Tibial artery (tissue), 4 donors: ENCODE measurements around the gene SLC22A13.
"Not testable (repeated sequence)": the region's sequence is repeated elsewhere in the genome, so short reads cannot be mapped to it uniquely, and the experiment has no call there.

Source experiments
- DNase-seq, 2 donors: peaks; one replicate each; pipeline ENCODE4 v3.0.0-alpha.2; 2019
- H3K27ac ChIP-seq, 2 donors: fragments of 200-600 bp; sonication (generic) in 1 of 2; 1 replicate in 1 of 2; 2 replicates in 1 of 2; pipeline ENCODE4 v1.5.1; 2018 to 2019; ENCODE audit warnings: mild to moderate bottlenecking in 1 of 2
- H3K27me3 ChIP-seq, 2 donors: fragments of 200-600 bp; sonication (generic) in 1 of 2; one replicate each; pipeline versions ENCODE4 v1.5.1 to v1.6.0; 2016 to 2019
- H3K36me3 ChIP-seq, 3 donors: fragments of 200-600 bp; sonication (generic) in 2 of 3; one replicate each; pipeline ENCODE4 v1.5.1; 2016 to 2019; ENCODE audit warnings: mild to moderate bottlenecking in 2 of 3
- H3K4me1 ChIP-seq, 4 donors: fragments of 200-600 bp; sonication (generic) in 2 of 4; 1 replicate in 3 of 4; 2 replicates in 1 of 4; pipeline ENCODE4 v1.5.1; 2016 to 2019
- H3K4me3 ChIP-seq, 2 donors: fragments of 200-600 bp; sonication (generic) in 1 of 2; 1 replicate in 1 of 2; 2 replicates in 1 of 2; pipeline ENCODE4 v1.5.1; 2018 to 2019; ENCODE audit warnings: mild to moderate bottlenecking in 2 of 2
- H3K9me3 ChIP-seq, 3 donors: fragments of 200-600 bp; sonication (generic) in 1 of 3; one replicate each; pipeline ENCODE4 v1.5.1; 2016 to 2019
- intact Hi-C: fragments of 100-400 bp; cut with DNase I; formaldehyde crosslinking; loops from one replicate; pipeline ENCODE4 v1.15.0; 2023; ENCODE audit warnings: low total_unique reads
- TF ChIP-seq, protein P1 (sequence below), 2 experiments: fragments of 200-600 bp in 1 of 2; fragments of 450-650 bp in 1 of 2; IDR thresholded peaks; one replicate each; pipeline ENCODE4 v1.5.1; 2017 to 2019; ENCODE audit warnings: antibody characterized with exemption in 2 of 2, mild to moderate bottlenecking in 1 of 2, moderate library complexity in 1 of 2

SLC22A13 gene

DNA sequence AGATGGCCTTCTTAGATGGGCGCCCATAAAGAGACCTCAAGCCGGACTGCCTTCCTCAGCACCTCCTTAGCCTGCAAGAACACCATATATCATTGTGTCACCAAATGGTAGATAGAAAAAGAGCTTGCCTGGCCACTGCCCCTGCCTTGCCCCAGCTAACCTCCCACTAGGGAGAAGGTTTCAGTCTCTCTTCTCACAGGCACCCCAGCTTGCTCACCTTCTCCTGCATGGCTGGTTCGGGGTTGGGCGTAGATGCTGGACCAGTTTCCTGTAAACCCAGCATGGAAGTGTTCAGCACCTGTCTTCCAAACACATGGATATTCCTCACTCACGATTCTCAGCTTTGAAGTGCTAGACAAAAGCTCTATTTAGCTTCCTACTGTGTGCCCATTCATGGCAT, 13.2 kb downstream of the SLC22A13 start:
- H3K36me3 ChIP-seq, result peaks cover 9 to 31% (median 16%) of the 10 kb centered on the region in 3 donors
- TF ChIP-seq, protein P1, sequence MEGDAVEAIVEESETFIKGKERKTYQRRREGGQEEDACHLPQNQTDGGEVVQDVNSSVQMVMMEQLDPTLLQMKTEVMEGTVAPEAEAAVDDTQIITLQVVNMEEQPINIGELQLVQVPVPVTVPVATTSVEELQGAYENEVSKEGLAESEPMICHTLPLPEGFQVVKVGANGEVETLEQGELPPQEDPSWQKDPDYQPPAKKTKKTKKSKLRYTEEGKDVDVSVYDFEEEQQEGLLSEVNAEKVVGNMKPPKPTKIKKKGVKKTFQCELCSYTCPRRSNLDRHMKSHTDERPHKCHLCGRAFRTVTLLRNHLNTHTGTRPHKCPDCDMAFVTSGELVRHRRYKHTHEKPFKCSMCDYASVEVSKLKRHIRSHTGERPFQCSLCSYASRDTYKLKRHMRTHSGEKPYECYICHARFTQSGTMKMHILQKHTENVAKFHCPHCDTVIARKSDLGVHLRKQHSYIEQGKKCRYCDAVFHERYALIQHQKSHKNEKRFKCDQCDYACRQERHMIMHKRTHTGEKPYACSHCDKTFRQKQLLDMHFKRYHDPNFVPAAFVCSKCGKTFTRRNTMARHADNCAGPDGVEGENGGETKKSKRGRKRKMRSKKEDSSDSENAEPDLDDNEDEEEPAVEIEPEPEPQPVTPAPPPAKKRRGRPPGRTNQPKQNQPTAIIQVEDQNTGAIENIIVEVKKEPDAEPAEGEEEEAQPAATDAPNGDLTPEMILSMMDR (IDR thresholded peaks at IDR 0.05), result no peak
- no peak for DNase-seq
- no peaks in the 10 kb centered on the region for H3K4me1 ChIP-seq
- no peaks in the 10 kb centered on the region for H3K27me3 ChIP-seq
- intact Hi-C loops, result no loop called here
- no peak overlapping the region for H3K4me3 ChIP-seq
- H3K9me3 ChIP-seq, result no peaks in the 10 kb centered on the region
- no peak overlapping the region for H3K27ac ChIP-seq

DNA sequence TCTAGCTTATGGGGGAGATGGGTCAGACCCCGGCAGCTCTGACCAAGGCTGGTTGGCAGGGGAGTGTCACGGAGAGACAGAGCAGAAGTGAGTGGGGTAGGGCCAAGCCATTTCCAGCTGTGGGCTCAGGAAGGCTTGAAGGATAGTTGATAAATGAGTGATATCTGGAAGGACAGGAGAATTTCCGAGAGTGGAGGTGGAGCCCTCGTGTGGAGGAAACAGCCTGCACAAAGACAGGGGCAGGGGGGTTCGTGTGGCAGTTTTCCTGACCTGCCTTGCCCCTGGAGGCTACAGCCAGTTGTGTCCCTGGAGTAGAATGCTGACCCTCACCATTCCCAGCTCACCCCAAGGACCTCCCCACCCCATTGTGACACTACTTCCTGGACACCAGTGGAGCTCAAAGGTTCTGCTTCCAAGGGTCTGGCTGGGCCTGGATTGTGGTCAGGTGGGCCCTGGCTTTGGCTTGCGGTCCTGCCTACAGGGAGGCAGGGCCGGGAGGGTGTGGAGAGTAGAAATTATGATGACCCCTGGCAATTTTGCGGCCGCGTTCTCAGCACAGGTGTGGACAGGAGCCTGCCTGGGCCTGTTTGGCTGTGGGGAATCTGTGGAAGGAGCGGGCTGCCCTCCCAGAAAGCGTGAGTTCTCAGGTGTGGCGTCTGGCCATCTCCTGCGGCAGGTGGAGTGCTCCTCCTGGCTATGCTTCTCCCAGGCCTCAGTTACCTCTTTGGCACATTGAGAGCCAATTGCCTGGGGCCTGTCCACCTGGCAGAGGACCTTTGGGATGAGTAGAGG, 16.5 kb downstream of the SLC22A13 start, which contains the start of gene SLC22A14:
TSS of gene SLC22A14 (plus strand) at position 400 of the 792 bp plus-strand sequence. CDS start 23,733 bp downstream, outside the sequence.
- Histone ChIP-seq H3K27me3 (no peaks in the 10 kb centered on the region), H3K9me3 (no peaks in the 10 kb centered on the region), H3K36me3 (peaks cover 0 to 6% (median 3%) of the 10 kb centered on the region in 3 donors), H3K27ac (no peak within 1 kb of the TSS), H3K4me3 (no peak within 1 kb of the TSS), H3K4me1 (no peaks in the 10 kb centered on the region)
- TF ChIP-seq, protein P1 (IDR thresholded peaks at IDR 0.05), result no peak
- DNase-seq, result no peak
- intact Hi-C loops, result no loop called here

DNA sequence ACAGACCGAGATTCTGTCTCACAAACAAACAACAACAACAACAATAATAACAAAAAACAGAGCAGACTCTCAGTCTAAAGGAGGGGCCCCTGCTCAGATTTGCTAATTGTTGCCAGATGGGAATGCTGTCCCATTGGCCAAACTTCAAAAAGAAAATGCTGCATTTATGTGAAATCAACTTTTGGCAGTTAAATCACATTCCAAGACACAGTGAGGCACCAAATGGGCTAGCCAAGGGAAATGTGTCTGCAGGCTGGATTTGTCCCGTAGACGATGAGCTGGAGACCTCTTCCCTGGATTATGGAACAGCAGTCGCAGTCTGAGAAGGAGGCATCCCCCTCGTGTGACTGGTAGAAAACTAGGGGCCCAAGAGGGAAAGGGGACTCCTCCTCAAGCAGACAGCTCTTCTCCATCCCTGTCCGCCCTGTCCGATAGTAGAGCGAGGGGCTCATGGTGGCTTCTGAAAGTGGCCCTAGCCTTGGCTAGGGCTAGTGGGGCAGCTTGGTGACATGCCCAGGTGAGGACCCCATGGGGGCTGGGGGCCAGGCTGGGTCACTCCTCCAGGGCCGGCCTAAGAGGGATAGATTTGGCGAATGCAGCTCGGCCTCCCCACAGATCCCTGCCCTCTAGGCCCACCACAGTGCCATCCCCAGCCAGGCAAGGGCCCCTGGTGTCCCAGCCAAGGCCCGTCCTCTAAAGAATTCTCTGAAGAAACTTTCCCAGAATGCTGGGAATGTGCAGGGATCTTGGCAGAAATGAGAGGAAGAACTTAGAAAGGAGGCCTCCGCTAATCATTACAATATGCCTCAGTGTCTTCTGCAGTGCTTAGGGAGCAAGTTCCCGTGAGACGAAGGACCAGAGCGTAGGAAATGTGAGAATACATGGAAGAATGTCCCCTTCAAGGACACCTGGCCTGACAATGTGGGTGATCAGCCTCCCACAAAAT, 18.5 kb downstream of the SLC22A13 start:
- no peak overlapping the region for H3K27ac ChIP-seq
- DNase-seq, result no peak
- no peaks in the 10 kb centered on the region for H3K27me3 ChIP-seq
- no peaks in the 10 kb centered on the region for H3K9me3 ChIP-seq
- intact Hi-C loops, result no loop called here
- no peaks in the 10 kb centered on the region for H3K4me1 ChIP-seq
- H3K36me3 ChIP-seq, result no peaks in the 10 kb centered on the region
- TF ChIP-seq, protein P1 (IDR thresholded peaks at IDR 0.05), result no peak
- no peak overlapping the region for H3K4me3 ChIP-seq

DNA sequence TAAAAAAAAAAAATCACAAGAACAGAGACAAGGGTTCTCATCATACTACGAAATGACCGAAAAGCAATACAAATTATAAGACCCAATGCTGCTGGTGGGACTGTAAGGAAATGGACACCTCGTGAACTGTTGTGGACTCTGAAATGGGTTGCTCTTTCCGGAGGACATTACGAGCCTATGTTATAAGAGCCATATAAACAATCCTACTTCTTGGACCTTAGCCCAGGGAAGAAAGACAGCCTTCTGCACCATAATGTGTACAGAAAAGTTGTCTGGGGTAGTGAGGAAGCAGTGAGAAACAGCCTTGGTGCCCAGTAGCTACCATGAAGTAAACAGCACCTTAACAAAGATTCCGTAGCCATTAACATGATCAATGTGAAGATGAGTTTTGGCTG, 19.1 kb downstream of the SLC22A13 start:
- Histone ChIP-seq H3K36me3 (no peaks in the 10 kb centered on the region), H3K9me3 (no peaks in the 10 kb centered on the region), H3K27me3 (no peaks in the 10 kb centered on the region), H3K4me1 (no peaks in the 10 kb centered on the region), H3K4me3 (no peak overlapping the region), H3K27ac (no peak overlapping the region)
- DNase-seq, result no peak
- TF ChIP-seq, protein P1 (IDR thresholded peaks at IDR 0.05), result no peak
- intact Hi-C loops, result no loop called here

DNA sequence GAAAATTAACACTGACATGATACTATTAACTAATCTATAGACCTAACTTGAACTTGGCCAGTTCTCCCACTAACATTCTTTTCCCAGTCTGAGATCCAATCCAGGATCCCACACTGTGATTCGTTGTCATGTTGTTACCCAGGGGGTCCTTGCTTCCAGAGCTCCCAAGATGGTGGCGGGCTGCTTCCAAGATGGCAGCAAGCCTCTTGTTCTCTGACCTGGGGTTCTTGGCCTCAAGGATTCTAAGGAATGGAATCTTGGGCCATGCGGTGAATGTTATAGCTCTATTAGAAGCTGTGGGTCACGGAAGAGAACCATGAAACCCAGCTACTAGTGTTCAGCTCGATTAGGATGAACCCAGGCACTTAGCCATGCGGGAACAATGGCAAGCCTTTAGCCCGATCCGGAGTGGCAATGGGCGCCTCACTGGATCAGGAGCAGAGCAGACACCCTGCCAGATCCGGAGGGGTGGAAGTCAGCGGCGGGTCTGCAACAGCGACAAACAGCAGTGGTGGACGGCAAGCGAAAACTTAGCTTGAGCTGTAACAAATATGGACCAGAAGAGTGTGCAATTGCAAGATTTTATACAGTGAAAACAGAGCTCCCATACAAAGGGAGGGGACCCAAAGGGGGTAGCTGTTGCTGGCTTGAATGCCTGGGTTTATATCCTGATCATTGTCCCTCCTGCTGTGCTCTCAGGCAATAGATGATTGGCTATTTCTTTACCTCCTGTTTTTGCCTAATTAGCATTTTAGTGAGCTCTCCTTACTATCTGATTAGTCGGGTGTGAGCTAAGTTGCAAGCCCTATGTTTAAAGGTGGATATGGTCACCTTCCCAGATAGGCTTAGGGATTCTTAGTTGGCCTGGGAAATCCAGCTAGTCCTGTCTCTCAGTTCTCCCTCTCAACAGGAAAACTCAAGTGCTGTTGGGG, 23.9 kb downstream of the SLC22A13 start:
- H3K27ac ChIP-seq, H3K27me3 ChIP-seq, H3K36me3 ChIP-seq, H3K4me1 ChIP-seq, intact Hi-C loops, H3K4me3 ChIP-seq, DNase-seq, H3K9me3 ChIP-seq: not testable (repeated sequence)

DNA sequence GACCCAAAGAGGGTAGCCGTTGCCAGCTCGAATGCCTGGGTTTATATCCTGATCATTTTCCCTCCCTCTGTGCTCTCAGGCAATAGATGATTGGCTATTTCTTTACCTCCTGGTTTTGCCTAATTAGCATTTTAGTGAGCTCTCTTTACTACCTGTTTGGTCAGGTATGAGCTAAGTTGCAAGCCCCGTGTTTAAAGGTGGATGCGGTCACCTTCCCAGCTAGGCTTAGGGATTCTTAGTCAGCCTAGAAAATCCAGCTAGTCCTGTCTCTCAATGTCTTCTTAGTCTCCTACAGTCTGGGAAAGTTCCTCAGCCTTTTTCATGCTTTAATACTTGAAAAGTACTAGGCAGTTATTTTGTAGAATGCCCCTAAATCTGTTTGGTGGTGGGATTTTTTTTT, 31.4 kb downstream of the SLC22A13 start:
- H3K4me3 ChIP-seq, H3K27ac ChIP-seq, intact Hi-C loops, H3K36me3 ChIP-seq, H3K27me3 ChIP-seq, DNase-seq, H3K4me1 ChIP-seq, H3K9me3 ChIP-seq: not testable (repeated sequence)
